PC-9 (cell line): ENCODE data around the gene XRCC3.

Experiments
- CTCF ChIP-seq: fragments of 200-600 bp; sonication (generic); conservative IDR thresholded peaks from 2 replicates; pipeline ENCODE4 v1.6.1; 2017; ENCODE audit warnings: mixed run types, antibody characterized with exemption, mild to moderate bottlenecking, moderate library complexity
- EZH2 ChIP-seq: fragments of 200-600 bp; sonication (generic); IDR thresholded peaks from 2 replicates; pipeline ENCODE4 v1.8.0; 2017; ENCODE audit warnings: antibody characterized with exemption, low read depth

- TF ChIP-seq CTCF (no peak), EZH2 (no peak)
These were observed 11.5 kb downstream of the XRCC3 start for GRCh38 chr14:103703433-103704385.
